Hepatocyte (in vitro differentiated cells): ENCODE measurements around the gene CCSER2.

ENCODE experiments used
- CTCF ChIP-seq: fragments of 200-600 bp; sonication (generic); IDR thresholded peaks from 2 replicates; pipeline ENCODE4 v1.5.1; 2016; ENCODE audit warnings: antibody characterized with exemption, mild to moderate bottlenecking; ENCODE audit not compliant: poor library complexity
- EZH2 ChIP-seq: fragments of 200-600 bp; sonication (generic); IDR thresholded peaks from 2 replicates; pipeline ENCODE4 v1.6.1; 2016; ENCODE audit warnings: antibody characterized with exemption, mild to moderate bottlenecking, borderline replicate concordance
- EZH2phosphoT487 ChIP-seq: fragments of 200-600 bp; sonication (generic); IDR thresholded peaks from one replicate; pipeline ENCODE4 v1.6.1; 2018; ENCODE audit warnings: antibody characterized with exemption, mild to moderate bottlenecking, low read depth, moderate library complexity; ENCODE audit not compliant: unreplicated experiment, severe bottlenecking

GRCh38 chr10:84404783-84405182 lies 76.4 kb downstream of the CCSER2 start:
- TF ChIP-seq EZH2 (no peak), CTCF (no peak), EZH2phosphoT487 (no peak)
